T-helper 1 cell treated with Interleukin-12 subunit alpha and Interleukin-12 subunit beta and Interleukin-4 antibody, amounts not matched to agents 30 μg/mL and 1 μg/mL, for 36 hours (primary cell): ENCODE measurements around the gene POLRMT.
A peak's percentile ranks its signal among the peaks of the same experiment; 100 is the strongest.

ENCODE experiments used
- H3K27ac Mint-ChIP-seq: one replicate; pipeline ENCODE4 v1.8.0; 2021; ENCODE audit warnings: mild to moderate bottlenecking, mixed read lengths
- H3K27me3 Mint-ChIP-seq: one replicate; pipeline ENCODE4 v1.8.0; 2021; ENCODE audit warnings: low read depth, mixed read lengths
- H3K36me3 Mint-ChIP-seq: one replicate; pipeline ENCODE4 v1.8.0; 2021; ENCODE audit warnings: low read depth, mixed read lengths
- H3K4me1 Mint-ChIP-seq: one replicate; pipeline ENCODE4 v1.8.0; 2021; ENCODE audit warnings: low read depth, mixed read lengths
- H3K4me3 Mint-ChIP-seq: one replicate; pipeline ENCODE4 v1.8.0; 2021; ENCODE audit warnings: mild to moderate bottlenecking, moderate library complexity, mixed read lengths
- H3K9me3 Mint-ChIP-seq: one replicate; pipeline ENCODE4 v1.8.0; 2021; ENCODE audit warnings: mixed read lengths

The POLRMT gene

DNA sequence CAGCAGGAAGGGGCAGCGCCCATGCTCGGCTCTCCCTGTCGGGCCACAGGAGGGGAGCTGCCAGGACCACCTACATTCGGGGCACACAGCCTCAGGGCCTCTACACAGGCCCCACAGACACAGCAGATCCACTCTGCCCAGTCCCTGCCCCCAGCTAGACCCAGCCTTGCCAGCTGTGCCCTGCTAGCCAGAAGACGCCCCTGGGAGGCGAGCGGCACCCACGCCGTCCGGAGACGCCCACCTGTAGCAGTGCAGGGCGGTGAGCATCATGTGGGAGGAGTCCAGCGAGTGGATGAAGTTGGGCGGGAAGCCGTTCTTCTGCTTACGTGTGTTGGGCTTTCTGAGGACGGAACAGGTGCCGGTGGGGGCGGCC lies 15.1 kb downstream of the POLRMT start:
- H3K27me3 Mint-ChIP-seq = peaks cover 4% of the 10 kb centered on the region
- H3K9me3 Mint-ChIP-seq = no peaks in the 10 kb centered on the region
- H3K4me1 Mint-ChIP-seq = peaks cover 4% of the 10 kb centered on the region
- no peak overlapping the region for H3K4me3 Mint-ChIP-seq
- H3K36me3 Mint-ChIP-seq = peaks cover 15% of the 10 kb centered on the region
- no peak overlapping the region for H3K27ac Mint-ChIP-seq

DNA sequence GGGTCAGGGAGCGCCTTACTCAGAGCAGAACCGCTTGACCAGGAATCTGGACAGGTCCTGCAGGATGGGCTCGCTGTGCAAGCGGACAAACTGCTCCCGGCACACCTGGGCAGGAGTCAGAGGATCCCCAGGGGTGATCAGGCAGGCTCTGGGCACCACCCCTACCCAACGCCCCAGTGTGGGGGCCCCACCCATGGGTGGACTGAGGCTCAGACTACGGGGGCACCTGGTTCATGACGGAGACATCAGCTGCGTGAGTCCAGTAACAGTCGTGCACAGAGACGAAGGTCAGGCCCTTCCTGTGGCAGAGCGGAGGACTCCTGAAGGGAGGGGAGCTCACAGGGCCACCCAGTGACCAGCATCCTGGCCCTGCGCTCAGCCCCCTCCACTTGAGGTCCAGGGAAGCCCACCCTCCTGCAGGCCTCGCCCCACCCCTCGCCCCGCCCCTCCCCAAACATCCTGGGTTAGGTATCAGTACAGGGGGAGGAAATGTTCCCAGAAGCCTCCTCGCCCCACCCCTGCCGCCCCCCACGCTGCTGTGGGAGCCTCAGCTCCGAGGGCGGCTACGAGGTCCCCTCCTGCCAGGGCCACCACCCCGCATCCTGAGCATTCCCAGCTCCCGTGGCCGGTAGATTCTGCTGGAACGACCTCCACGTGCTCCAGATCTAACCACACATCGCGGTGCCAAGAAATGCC lies 15.6 kb downstream of the POLRMT start:
- Mint-ChIP-seq H3K36me3 (peaks cover 15% of the 10 kb centered on the region), H3K9me3 (no peaks in the 10 kb centered on the region), H3K27ac (no peak overlapping the region), H3K4me3 (no peak overlapping the region), H3K4me1 (peaks cover 4% of the 10 kb centered on the region), H3K27me3 (peaks cover 4% of the 10 kb centered on the region)

DNA sequence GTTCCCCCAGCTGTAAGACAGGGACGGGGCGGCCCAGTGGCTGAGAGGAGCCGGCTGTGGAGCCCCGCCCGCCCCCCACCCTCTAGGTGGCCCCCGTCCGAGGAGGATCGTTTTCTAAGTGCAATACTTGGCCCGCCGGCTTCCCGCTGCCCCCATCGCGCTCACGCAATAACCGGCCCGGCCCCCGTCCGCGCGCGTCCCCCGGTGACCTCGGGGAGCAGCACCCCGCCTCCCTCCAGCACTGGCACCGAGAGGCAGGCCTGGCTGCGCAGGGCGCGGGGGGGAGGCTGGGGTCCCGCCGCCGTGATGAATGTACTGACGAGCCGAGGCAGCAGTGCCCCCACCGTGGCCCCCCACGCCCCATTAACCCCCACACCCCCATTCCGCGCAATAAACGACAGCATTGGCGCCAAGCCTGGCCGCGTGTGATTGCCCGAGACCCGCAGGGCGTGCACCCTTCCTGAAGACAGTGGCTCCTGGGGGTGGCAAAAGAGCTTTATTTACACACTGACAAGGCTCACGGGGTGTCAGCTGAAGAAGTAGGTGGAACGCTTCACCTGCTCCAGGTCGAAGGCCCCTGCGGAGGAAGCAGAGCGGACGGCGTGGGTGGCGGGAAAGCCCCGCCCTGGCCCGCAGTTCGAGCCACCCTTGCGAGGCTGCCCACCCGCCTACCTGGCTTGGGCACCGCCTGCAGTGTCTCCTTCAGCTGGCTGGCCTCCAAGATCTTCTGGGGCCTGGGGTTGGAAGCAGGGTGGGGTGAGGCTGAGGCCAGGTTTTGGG lies 16.4 kb downstream of the POLRMT start:
- Mint-ChIP-seq H3K27ac (no peak overlapping the region), H3K9me3 (no peaks in the 10 kb centered on the region), H3K36me3 (peaks cover 16% of the 10 kb centered on the region), H3K4me1 (peaks cover 4% of the 10 kb centered on the region), H3K4me3 (no peak overlapping the region), H3K27me3 (peaks cover 4% of the 10 kb centered on the region)

DNA sequence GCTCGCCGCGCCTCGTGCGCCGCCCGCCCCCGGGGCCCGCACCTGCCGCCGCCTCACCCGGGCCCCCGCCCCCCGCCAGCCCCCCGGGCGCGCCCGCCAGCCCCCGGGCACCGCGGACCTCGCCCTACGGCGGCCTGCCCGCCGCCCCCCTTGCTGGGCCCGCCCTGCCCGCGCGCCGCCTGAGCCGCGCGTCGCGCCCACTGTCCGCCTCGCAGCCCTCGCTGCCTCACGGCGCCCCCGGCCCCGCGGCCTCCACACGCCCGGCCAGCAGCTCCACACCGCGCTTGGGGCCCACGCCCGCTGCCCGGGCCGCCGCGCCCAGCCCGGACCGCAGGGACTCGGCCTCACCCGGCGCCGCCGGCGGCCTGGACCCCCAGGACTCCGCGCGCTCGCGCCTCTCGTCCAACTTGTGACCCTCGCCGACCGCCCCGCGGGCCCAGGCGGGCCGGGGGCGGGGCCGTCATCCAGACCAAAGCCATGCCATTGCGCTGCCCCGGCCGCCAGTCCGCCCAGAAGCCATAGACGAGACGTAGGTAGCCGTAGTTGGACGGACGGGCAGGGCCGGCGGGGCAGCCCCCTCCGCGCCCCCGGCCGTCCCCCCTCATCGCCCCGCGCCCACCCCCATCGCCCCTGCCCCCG lies 17.2 kb downstream of the POLRMT start:
- Mint-ChIP-seq H3K4me1 (peaks cover 4% of the 10 kb centered on the region), H3K27ac (no peak overlapping the region), H3K36me3 (peaks cover 16% of the 10 kb centered on the region), H3K27me3 (peaks cover 4% of the 10 kb centered on the region), H3K9me3 (no peaks in the 10 kb centered on the region), H3K4me3 (no peak overlapping the region)

GRCh38 chr19:615619-616018 lies 17.7 kb downstream of the POLRMT start:
- Mint-ChIP-seq H3K27ac (no peak overlapping the region), H3K27me3 (peaks cover 4% of the 10 kb centered on the region), H3K4me3 (no peak overlapping the region), H3K4me1 (peaks cover 7% of the 10 kb centered on the region), H3K9me3 (no peaks in the 10 kb centered on the region), H3K36me3 (peaks cover 16% of the 10 kb centered on the region)

DNA sequence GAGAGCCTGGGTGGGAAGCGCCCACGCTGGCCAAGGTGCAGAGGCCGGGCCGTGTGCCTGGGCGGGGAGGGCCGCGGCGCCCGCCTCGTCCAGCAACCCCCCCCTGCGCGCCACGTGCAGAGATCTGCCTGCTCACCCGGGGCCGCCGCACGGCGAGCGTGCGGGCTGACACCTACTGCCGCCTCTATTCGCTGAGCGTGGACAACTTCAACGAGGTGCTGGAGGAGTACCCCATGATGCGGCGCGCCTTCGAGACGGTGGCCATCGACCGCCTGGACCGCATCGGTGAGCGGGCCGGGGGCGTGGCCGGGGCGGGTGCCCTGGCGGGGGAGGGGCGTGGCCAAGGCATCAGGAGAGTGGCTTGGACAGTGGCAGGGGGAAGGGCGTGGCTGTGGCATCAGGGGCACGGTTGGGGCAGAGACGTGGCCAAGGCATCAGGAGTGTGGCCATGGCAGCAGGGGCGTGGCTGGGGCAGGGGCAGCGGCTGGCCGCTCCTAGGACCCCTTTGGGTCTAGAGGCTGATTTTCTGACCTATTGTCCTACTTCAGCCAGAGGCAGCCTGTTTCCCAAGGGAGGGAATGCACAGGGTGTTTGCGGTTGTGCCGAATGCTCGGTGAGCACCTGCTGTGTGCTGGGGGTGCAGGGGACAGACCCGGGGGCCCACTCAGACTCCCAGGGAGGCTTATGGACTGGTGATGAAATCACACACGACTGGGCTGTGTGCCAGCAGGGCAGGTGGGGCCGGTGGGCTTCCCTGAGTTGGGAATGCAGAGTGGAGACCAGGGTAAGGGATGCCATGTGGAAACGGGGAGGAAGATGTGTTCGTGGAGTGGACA lies 19.4 kb downstream of the POLRMT start:
- Mint-ChIP-seq H3K27me3 (peaks cover 4% of the 10 kb centered on the region), H3K36me3 (peaks cover 16% of the 10 kb centered on the region), H3K27ac (no peak overlapping the region), H3K4me3 (no peak overlapping the region), H3K4me1 (peaks cover 9% of the 10 kb centered on the region), H3K9me3 (no peaks in the 10 kb centered on the region)

DNA sequence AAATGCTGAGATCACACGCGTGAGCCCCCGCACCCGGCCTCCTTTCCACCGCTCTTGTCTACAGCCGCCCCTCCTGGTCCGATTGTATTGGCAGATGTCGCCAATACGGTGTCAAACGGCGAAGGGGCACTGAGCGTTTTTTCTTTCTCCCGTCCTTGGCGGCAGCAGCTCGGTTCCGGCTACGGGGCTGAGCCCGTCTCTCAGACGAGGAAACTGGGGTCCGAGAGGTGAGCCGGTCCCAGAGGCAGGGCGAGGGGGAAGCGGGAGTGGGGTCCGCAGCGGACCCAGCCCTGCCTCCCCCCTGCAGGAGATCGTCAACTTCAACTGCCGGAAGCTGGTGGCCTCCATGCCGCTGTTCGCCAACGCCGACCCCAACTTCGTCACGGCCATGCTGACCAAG lies 20.4 kb downstream of the POLRMT start:
- peaks cover 13% of the 10 kb centered on the region for H3K36me3 Mint-ChIP-seq
- no peak overlapping the region for H3K27ac Mint-ChIP-seq
- peaks cover 9% of the 10 kb centered on the region for H3K4me1 Mint-ChIP-seq
- H3K4me3 Mint-ChIP-seq = no peak overlapping the region
- H3K27me3 Mint-ChIP-seq = peaks cover 4% of the 10 kb centered on the region
- no peaks in the 10 kb centered on the region for H3K9me3 Mint-ChIP-seq

- Mint-ChIP-seq H3K4me3 (peak overlapping the region; percentile 93), H3K36me3 (peaks cover 11% of the 10 kb centered on the region), H3K27ac (peak overlapping the region; percentile 61), H3K27me3 (peaks cover 4% of the 10 kb centered on the region), H3K4me1 (peaks cover 9% of the 10 kb centered on the region), H3K9me3 (no peaks in the 10 kb centered on the region)
These were observed 21.9 kb downstream of the POLRMT start for GRCh38 chr19:611481-611868.

- Mint-ChIP-seq H3K27ac (peak overlapping the region; percentile 96), H3K36me3 (peaks cover 11% of the 10 kb centered on the region), H3K27me3 (peaks cover 4% of the 10 kb centered on the region), H3K9me3 (no peaks in the 10 kb centered on the region), H3K4me3 (peak overlapping the region; percentile 93), H3K4me1 (peaks cover 9% of the 10 kb centered on the region)
These were observed 22.4 kb downstream of the POLRMT start for GRCh38 chr19:610801-611480.

- H3K9me3 Mint-ChIP-seq = no peaks in the 10 kb centered on the region
- H3K36me3 Mint-ChIP-seq = peaks cover 7% of the 10 kb centered on the region
- H3K27ac Mint-ChIP-seq = peak overlapping the region; percentile 96
- peaks cover 5% of the 10 kb centered on the region for H3K4me1 Mint-ChIP-seq
- no peaks in the 10 kb centered on the region for H3K27me3 Mint-ChIP-seq
- peak overlapping the region; percentile 93 for H3K4me3 Mint-ChIP-seq
These were observed 23.1 kb downstream of the POLRMT start for GRCh38 chr19:610071-610800.

- H3K27ac Mint-ChIP-seq = no peak overlapping the region
- no peaks in the 10 kb centered on the region for H3K27me3 Mint-ChIP-seq
- H3K9me3 Mint-ChIP-seq = no peaks in the 10 kb centered on the region
- H3K36me3 Mint-ChIP-seq = peaks cover 2% of the 10 kb centered on the region
- no peak overlapping the region for H3K4me3 Mint-ChIP-seq
- H3K4me1 Mint-ChIP-seq = peaks cover 5% of the 10 kb centered on the region
These were observed 24.4 kb downstream of the POLRMT start for GRCh38 chr19:609004-609346.

GRCh38 chr19:608155-609003 lies 25.0 kb downstream of the POLRMT start:
- peaks cover 5% of the 10 kb centered on the region for H3K4me1 Mint-ChIP-seq
- no peaks in the 10 kb centered on the region for H3K9me3 Mint-ChIP-seq
- no peaks in the 10 kb centered on the region for H3K27me3 Mint-ChIP-seq
- no peak overlapping the region for H3K27ac Mint-ChIP-seq
- H3K4me3 Mint-ChIP-seq = no peak overlapping the region
- peaks cover 2% of the 10 kb centered on the region for H3K36me3 Mint-ChIP-seq
